COLO668 (cell line): ENCODE results near the gene TANGO6.
"Not testable (repeated sequence)": the region's sequence is repeated elsewhere in the genome, so short reads cannot be mapped to it uniquely, and the experiment has no call there.

ENCODE experiments used
- DNase-seq: peaks from one replicate; lab custom pipeline; 2025; ENCODE audit not compliant: unreplicated experiment; lab: John Stamatoyannopoulos, UW

TANGO6 gene

DNA sequence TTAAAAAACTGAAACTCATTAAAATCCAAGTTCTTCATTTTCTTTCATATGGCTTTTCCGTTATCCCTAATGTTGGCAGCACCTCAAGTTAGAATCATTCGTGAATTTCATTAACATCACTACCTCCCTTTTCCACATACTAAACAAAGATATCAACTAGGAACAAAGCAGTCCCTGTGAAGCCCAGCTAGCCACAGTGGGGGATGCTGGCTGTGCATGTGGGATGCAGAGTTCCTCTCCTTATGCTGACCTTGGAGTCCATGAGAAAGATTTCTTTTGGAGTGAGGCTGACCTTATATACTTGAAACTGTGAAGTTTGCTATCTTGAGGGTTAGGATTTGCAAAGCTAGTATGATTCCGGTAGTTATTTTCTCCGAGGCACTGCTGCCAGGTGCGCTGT lies 117.6 kb downstream of the TANGO6 start:
- DNase-seq, result no peak

DNA sequence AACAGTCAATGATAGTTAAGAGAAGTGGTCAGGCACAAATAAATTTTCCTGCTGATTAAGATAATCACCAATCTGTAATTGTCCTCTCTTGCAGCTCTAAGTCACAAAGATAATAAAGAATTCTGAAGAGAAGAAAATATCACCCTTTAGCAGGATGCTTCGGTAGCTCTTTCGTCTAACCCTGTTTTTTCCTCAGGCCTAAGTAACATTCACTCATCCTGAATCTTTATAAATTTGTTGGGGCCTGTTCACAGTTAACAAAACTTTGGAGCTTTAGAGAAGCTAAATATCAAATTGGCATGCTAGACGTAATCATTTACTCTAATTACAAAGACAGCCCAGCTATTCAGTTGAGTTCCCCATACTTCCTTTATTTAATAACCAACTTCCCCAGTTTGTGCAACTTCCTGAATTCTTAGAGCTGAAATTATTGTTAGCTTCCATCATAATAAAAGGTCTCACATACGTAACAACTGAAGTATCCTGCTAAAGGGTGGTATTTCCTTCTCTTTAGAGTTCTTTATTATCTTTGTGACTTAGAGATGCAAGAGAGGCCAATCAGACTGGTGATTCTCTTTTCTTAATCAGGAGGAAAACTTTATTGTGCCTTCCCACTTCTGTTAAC lies 118.6 kb downstream of the TANGO6 start:
- DNase-seq, result no peak

DNA sequence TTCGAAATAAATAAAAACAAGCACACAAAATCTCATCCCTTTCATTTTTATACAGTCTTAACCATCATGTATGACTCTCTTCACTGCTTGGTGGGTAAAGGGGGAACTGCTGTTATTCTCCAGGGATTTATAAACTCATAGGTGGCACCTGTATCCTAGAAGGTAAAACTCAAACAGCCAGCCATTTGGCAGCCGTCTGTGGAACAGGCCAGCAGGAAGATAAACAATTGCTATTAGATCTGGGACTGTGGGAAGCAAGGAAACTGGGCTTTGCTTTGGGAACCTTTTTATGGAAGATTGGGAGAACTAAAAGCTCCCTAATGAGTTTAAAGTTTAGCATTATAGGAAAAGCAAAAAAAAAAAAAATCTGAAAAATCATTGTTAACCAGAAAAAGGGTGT lies 126.0 kb downstream of the TANGO6 start:
- DNase-seq, result no peak

DNA sequence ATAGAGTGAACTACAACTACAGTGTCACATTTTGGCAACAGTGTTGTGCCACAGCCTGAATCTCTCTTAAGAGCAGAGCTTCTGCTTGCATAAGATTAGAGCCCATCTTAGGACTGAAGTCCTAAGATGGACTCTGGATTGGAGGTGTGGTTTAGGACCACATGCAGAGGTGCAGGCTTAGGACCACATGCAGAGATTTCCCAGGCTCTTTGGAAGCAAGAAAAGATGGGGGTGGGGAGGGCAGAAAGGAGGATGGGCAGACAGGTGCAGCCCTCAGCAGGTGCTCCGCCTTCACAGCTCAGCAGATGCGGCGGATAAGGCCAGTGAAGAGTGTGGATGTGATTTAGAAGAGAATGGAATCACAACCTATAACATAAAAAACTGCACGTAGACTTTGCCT lies 128.7 kb downstream of the TANGO6 start:
- peak; percentile 31 for DNase-seq

DNA sequence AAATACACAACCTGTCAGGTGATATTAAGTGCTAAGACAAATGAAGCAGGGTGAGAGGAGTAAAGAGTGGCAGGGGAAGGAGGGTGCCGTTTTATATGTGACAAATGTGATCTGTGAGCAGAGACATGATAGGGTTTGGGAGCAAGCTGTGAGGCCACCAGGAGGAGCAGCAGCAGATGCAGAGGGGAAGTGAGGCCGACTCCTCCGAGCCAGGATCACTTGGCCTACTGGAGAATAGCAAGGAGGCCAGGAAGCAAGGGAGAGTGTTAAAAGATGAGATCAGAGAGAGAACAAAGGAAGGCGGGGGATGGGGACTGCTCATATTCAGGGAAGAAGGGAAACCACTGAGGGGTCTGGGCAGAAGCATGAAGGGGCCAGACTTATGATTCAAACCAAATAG lies 129.4 kb downstream of the TANGO6 start:
- no peak for DNase-seq

DNA sequence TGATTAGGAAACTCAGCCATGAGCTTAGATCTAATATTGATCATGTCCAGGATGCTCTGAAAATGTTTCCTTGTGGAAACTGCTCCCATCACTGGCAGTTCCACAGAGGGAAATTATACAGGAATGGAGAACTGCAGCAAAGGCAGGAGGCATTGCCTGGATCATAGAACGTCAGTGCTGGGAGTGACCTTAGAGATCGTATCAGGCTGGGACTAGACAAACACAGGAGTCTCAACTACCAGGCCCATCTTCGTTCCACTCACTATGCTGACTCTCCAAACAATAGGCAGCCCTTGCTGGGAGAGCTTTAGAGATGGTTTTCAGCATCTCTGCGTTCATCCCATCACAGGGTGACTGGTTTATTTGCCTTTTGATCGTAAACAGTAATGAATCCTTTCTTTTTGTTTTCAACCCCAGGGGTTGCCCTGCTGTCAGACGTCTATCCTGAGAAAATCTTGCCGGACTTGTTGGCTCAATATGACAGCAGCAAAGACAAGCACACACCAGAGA lies 130.3 kb downstream of the TANGO6 start:
- DNase-seq, result no peak

DNA sequence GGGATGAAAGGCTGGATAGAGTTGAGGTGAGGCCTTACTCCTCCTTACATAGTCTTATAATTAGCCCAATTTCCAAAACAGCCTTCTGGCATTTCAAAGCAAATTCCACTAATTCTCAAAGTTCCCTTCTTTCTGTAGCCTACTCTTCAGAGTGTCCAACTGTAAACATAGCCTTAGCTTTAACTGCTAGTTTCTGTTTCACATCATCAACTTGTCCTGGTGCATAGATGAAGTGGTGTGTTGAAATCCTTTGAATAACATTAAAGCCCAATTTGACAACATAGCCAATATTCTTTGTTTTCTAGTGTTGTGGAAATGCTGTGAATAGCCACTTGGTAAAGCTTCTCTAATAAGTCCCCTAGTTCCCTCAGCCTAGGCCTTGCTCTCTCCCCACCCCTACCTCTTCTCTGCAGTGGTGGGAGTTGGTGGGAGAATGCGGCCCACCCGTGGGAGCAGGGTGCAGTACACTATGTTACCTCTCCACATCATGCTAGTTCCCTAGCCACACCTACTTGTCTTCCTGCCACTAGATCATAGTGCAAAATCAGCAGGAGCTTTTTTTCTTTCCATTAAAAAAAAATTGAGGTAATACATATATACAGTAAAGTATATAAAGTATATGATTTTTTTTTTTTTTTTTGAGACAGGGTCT lies 135.1 kb downstream of the TANGO6 start:
- no peak for DNase-seq

DNA sequence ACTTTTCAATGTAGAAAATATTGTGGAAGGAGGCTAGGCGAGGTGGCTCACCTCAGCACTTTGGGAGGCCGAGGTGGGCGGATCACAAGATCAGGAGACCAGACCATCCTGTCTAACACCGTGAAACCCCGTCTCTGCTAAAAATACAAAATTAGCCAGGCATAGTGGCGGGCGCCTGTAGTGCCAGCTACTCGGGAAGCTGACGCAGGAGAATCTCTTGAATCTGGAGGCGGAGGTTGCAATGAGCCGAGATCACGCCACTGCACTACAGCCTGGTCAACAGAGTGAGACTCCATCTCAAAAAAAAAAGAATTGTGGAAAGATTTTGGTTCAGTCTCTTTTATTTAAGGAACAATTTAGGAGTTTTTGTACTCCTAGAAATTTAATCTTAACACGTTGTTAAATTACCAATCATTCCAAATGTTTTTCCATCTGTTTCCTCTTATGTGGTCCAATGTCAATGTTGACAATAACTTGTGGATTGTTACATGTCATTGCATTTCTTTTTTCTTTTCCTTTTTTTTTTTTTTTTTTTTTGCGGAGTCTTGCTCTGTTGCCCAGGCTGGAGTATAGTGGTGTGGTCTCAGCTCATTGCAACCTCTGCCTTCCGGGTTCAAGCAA lies 137.5 kb downstream of the TANGO6 start:
- DNase-seq, result no peak

DNA sequence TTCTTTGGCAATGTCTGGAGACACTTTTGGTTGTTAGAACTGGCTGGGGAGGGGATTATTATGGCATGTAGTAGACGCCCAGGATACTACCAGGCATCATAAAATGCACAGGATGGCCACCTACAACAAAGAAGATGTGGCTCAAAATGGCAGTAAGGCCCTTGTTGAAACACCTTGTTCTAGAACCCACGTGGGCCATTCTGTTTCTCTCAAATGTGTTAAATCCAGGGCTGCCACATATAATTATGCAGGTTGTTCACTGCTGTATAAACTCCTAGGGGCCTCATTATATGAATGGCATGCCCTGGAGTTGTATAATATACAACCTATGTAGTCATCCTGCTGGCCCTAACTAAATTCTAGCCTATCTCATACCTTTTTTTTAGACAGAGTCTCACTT lies 138.6 kb downstream of the TANGO6 start:
- no peak for DNase-seq

DNA sequence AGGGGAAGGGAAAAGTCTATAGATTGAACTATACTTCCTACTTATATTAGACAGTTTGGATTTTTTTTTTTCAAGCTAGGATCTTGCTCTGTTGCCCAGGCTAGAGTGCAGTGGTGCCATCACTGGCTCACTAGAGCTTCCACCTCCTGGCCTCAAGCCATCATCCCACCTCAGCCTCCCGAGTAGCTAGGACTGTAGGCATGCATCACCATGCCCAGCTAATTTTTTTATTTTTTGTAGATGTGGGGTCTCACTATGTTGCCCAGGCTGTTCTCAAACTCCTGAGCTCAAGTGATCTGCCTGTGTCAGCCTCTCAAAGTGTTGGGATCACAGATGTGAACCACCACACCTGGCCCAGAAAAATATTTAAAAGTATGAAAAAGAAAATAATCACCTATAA lies 141.1 kb downstream of the TANGO6 start:
- DNase-seq, result no peak

DNA sequence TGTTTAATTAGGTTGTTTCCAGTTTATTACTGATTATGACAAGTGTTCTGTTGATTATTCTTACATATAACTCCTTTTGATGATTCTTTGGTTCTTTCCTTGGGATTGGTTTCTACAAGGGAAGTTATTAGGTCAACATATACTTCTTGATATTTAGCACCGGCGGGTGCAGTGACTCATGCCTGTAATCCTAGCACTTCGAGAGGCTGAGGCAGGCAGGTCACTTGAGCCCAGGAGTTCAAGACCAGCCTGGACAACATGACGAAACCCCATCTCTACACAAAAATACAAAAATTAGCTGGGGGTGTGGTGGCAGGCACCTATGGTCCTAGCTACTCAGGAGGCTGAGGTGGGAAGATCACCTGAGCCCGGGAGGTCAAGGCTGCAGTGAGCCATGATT lies 141.9 kb downstream of the TANGO6 start:
- no peak for DNase-seq

DNA sequence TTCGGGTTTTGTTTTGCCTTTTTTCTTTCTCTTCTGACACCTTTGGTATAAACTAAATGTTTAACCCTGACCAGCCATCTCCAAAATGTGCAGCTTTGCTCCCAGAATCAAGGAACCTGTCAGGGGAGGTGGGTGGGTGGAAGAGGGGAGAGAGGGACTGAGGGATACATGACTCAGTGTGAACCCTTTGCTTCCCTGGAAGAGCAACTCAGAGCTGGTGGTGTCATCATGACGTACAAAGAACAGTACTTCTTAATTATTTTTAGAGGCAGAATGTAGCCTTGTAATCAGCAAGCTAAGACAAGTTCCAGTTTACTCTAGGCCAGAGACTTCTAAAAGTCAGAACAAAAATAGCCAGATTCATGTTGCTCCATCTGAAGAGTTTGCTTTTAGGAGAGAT lies 142.5 kb downstream of the TANGO6 start:
- DNase-seq, result no peak

DNA sequence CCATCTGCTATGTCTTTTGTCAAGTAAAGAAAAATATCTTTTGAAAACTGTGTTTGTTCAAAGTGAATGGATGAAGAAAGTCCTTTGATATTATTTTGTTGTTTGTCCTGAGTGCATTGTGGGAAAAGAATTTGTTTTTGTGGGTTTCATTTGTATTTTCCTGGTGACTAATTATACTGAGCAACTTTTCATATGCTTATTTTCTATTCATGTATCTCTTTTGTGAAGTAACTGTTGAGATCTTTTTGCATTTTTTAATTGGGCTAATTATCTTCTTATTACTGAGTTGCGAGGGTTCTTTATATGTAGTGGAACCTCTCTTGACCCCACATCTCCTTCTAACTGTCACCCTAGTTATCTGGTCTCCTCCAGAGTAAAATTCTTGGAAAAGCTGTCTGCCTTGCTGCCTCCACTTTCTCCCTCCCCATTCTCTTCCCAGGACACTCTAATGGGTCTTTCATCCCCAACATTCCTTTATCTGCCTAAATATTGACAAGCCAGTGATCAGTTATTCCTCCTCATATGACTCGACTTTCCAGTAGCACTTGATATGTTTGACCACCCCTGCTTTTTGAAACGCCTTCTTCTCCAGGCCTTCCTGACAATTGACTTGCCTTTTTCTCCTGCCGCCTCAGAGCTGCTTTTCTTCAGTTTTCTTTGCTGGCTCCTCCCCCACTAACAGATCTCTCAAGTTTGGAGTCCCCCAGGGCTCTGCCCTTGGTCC lies 144.6 kb downstream of the TANGO6 start:
- no peak for DNase-seq

DNA sequence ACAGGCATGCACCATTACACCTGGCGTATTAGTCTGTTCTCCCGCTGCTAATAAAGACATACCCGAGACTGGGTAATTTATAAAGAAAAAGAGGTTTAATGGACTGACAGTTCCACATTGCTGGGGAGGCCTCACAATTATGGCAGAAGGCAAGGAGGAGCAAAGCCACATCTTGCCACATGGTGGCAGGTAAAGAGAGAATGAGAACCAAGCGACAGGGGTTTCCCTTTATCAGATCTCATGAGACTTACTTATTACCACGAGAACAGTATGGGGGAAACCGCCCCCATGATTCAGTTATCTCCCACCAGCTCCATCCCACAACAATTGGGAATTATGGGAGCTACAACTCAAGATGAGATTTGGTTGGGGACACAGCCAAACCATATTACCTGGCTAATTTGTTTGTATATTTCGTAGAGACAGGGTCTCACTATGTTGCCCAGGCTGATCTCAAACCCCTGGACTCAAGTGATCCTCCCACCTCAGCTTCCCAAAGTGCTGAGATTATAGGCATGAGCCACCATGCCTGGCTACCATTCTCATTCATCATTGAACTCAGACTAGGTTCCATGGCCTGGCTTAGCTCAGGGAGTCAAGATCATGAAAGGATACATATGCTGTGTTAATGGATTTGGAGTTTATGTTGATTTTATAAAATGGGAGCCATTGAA lies 147.0 kb downstream of the TANGO6 start:
- DNase-seq, result not testable (repeated sequence)

DNA sequence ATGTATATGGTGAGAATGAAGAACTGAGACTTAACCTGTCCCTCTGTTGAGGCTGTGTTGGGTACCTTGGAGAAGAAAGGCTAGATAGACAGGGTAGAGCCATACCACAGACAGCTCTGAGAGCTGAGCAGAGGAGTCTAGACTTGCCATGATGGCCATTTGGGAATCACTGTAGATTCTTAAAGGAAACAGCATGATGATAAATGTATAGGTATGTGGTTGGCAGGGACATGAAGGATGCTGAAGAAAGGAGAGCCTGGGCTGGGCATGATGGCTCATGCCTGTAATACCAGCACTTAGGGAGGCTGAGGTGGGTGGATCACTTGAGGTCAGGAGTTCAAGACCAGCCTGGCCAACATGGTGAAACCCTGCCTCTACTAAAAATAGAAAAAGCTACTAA lies 147.7 kb downstream of the TANGO6 start:
- no peak for DNase-seq

DNA sequence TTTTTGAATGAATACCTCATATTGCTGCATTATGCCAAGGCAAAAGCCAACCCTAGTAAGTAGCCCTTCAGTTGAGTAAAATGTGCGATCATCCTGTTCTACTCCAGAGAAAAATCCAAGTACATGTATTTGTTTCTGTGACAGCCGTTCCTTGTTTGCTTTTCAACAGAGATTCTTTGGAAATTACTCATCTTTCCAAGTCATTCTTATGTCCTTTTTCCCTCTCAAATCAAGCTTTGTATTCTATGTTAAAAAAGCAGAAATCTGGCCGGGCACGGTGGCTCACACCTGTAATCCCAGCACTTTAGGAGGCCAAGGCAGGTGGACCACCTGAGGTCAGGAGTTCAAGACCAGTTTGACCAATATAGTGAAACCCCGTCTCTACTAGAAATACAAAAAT lies 149.2 kb downstream of the TANGO6 start:
- no peak for DNase-seq

DNA sequence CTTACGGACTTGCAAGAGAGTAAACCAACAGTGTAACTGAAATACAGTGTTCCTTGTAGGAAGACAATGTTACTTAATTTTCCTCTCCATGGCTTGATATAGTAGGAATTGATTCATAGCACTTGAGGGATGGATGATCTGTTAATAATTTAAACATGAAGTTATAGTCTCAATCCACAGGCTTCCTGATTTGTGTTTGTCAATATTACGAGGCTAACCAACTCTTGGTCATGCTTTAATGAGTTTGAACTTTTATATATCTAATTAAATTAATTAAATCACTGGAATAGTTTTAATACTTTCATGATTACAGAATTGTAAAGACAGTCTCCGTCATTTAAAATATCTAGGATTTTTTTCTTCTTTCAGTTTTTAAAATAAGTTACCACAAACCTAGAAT lies 150.1 kb downstream of the TANGO6 start:
- no peak for DNase-seq

DNA sequence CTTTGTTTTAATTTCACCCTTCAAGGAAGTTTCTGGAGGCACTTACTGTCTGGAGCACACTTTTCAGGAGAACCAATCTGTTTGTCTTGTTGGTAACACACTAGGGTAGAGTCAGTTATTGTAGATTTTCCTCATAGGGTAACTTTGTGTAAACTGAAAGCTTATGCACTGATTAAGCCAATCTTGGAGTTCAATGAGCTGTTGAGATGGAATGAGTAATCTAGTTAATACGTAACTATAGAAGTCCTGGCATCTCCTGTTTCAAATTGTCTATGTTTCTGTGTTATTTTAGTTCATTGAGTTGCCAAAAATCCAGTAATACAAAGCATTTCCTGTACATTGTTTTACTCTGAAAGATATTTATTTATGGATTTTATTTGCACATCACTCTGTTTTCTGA lies 150.6 kb downstream of the TANGO6 start:
- DNase-seq, result no peak

DNA sequence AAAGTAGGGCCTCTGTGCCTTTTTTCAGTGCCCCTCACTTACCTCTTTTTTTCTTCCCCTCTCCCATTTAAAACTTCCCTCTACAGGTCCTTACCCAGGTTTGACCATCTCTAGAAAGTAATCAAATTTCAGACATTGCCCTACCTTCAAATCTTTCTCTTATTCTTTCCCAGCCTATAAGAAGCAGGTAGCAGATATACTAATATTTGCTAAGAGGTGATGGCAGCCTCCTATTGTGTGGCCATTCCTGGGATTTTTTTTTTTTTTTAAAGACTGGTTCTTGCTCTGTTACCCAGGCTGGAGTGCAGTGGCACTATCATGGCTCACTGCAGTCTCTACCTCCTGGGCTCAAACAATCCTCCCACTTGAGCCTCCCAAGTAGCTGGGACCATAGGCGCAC lies 151.0 kb downstream of the TANGO6 start:
- no peak for DNase-seq

DNA sequence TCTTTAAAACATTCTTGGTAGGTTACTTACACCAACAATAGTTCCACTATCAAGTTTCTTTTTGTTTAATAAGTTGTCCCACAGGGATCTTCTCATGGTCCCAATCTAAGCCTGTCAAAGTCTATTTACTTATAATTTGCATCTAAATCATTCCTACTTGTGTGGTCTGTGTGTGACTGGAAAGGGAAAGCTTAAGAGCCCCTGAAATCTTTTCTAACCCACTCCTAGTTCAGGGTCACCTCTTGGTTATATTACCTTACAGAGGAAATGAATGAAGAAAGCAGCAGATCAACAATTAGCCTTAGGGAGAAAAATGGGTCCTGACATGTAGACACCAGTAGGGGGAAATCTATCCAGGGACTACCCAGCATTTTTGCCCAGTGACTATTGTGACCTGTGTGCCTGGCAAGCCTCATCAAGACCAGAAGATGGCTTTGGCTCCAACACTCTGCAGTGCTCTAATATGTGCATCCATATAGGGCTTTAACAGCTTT lies 151.7 kb downstream of the TANGO6 start:
- DNase-seq, result no peak

DNA sequence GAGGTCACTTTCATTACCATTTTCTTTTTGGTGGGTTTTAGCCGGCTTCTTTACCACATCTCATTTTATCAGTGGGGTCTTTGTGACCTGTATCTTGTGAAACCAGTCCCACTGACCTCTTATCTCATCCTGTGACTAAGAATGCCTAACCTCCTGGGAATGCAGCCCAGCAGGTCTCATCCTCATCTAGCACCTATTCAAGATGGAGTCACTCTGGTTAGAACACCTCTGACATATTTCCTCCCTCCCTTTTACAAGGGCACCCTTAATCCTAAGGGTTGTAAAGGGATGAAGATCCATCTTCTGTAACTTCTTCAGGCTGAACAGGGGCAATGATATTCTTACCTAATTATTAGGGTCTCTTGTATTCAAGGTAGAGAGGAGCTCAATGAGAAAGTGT lies 154.2 kb downstream of the TANGO6 start:
- no peak for DNase-seq
